ENCODE results near the gene ZCCHC13.
"Not testable (repeated sequence)": the region's sequence is repeated elsewhere in the genome, so short reads cannot be mapped to it uniquely, and the experiment has no call there.

ZCCHC13 gene

GRCh38 chrX:74304016-74304415, at the start of gene ZCCHC13:
Gene ZCCHC13, plus strand, starts transcription at chrX:74304180. Its CDS starts 87 bp downstream, at chrX:74304267.
- no peak for DNase-seq

GRCh38 chrX:74258111-74258510, 45.9 kb upstream of the ZCCHC13 start:
- not testable (repeated sequence) for DNase-seq

GRCh38 chrX:74259885-74260491, 44.0 kb upstream of the ZCCHC13 start:
- DNase-seq = no peak

- DNase-seq = no peak
These were observed 41.3 kb upstream of the ZCCHC13 start for GRCh38 chrX:74262452-74263209.

GRCh38 chrX:74270393-74270792, 33.6 kb upstream of the ZCCHC13 start:
- no peak for DNase-seq

GRCh38 chrX:74272230-74272629, 31.8 kb upstream of the ZCCHC13 start:
- no peak for DNase-seq

GRCh38 chrX:74274516-74274915, 29.5 kb upstream of the ZCCHC13 start:
- no peak for DNase-seq

- no peak for DNase-seq
These were observed 26.7 kb upstream of the ZCCHC13 start for GRCh38 chrX:74277320-74277719.

GRCh38 chrX:74277846-74278245, 26.1 kb upstream of the ZCCHC13 start:
- DNase-seq = no peak

GRCh38 chrX:74280759-74281158, 23.2 kb upstream of the ZCCHC13 start:
- DNase-seq = no peak

GRCh38 chrX:74284391-74284952, 19.5 kb upstream of the ZCCHC13 start:
- DNase-seq = no peak

- no peak for DNase-seq
These were observed 16.8 kb upstream of the ZCCHC13 start for GRCh38 chrX:74286950-74287740.

GRCh38 chrX:74291577-74291963, 12.4 kb upstream of the ZCCHC13 start:
- DNase-seq = no peak

- peak in 55 of 56 donors; percentile 39 to 92 (median 79) for DNase-seq
These were observed 11.8 kb upstream of the ZCCHC13 start for GRCh38 chrX:74291964-74292807.

- peak in 1 of 56 donors; percentile 34 for DNase-seq
These were observed 11.2 kb upstream of the ZCCHC13 start for GRCh38 chrX:74292808-74293123.

GRCh38 chrX:74293343-74293946, 10.5 kb upstream of the ZCCHC13 start:
- peak in 55 of 56 donors; percentile 1 to 85 (median 66) for DNase-seq

GRCh38 chrX:74295101-74295500, 8.9 kb upstream of the ZCCHC13 start:
- DNase-seq = no peak

GRCh38 chrX:74297766-74298165, 6.2 kb upstream of the ZCCHC13 start:
- no peak for DNase-seq

GRCh38 chrX:74300869-74301268, 3.1 kb upstream of the ZCCHC13 start:
- no peak for DNase-seq

- DNase-seq = no peak
These were observed 14.7 kb downstream of the ZCCHC13 start for GRCh38 chrX:74318672-74319071.

- DNase-seq = not testable (repeated sequence)
These were observed 15.3 kb downstream of the ZCCHC13 start for GRCh38 chrX:74319321-74319720.
